Loucy (cell line): Measurements from ENCODE around the gene SLC25A26.

Source experiments
- H2AFZ ChIP-seq: fragments of 200-600 bp; sonication (generic); 2 replicates; pipeline ENCODE4 v1.6.0; 2016; ENCODE audit warnings: antibody characterized with exemption, mild to moderate bottlenecking, low read length, moderate library complexity
- H3F3A ChIP-seq: fragments of 200-600 bp; 2 replicates; pipeline ENCODE4 v1.6.0; 2016; ENCODE audit warnings: antibody characterized with exemption, low read depth, mild to moderate bottlenecking
- H3K27me3 ChIP-seq: fragments of 200-600 bp; sonication (generic); 2 replicates; pipeline ENCODE4 v1.6.1; 2014; ENCODE audit warnings: low read length, mild to moderate bottlenecking; ENCODE audit not compliant: insufficient read depth, poor library complexity, severe bottlenecking
- H3K36me3 ChIP-seq: fragments of 200-600 bp; sonication (generic); 2 replicates; pipeline ENCODE4 v1.6.1; 2016; ENCODE audit warnings: low read length; ENCODE audit not compliant: insufficient read depth
- H3K4me1 ChIP-seq: fragments of 200-600 bp; sonication (generic); 2 replicates; pipeline ENCODE4 v1.5.1; 2014; ENCODE audit warnings: low read length, mild to moderate bottlenecking; ENCODE audit not compliant: insufficient read depth, poor library complexity, severe bottlenecking
- H3K4me2 ChIP-seq: fragments of 200-600 bp; sonication (generic); 2 replicates; pipeline ENCODE4 v1.6.0; 2014; ENCODE audit warnings: antibody characterized with exemption, low read length, low read depth, mild to moderate bottlenecking; ENCODE audit not compliant: poor library complexity, severe bottlenecking
- H3K4me3 ChIP-seq: fragments of 200-600 bp; sonication (generic); 2 replicates; pipeline ENCODE4 v1.5.1; 2014; ENCODE audit warnings: low read length, mild to moderate bottlenecking, mixed read lengths; ENCODE audit not compliant: poor library complexity, severe bottlenecking
- H3K79me2 ChIP-seq: fragments of 200-600 bp; sonication (generic); 2 replicates; pipeline ENCODE4 v1.6.1; 2014; ENCODE audit warnings: low read length; ENCODE audit not compliant: insufficient read depth
- H3K9ac ChIP-seq: fragments of 200-600 bp; sonication (generic); 2 replicates; pipeline ENCODE4 v1.6.0; 2014; ENCODE audit warnings: mild to moderate bottlenecking, low read depth, low read length, moderate library complexity; ENCODE audit not compliant: poor library complexity, severe bottlenecking
- H3K9me2 ChIP-seq: fragments of 200-600 bp; sonication (generic); replicated peaks from 2 replicates; pipeline ENCODE4 v1.6.1; 2016; ENCODE audit warnings: low read depth, low read length, mixed read lengths
- H3K9me3 ChIP-seq: fragments of 200-600 bp; sonication (generic); 2 replicates; pipeline ENCODE4 v1.6.1; 2014; ENCODE audit warnings: mild to moderate bottlenecking, antibody characterized with exemption, low read length, low read depth; ENCODE audit not compliant: insufficient read depth
- H4K20me1 ChIP-seq: fragments of 200-600 bp; sonication (generic); 2 replicates; pipeline ENCODE4 v1.6.0; 2014; ENCODE audit warnings: antibody characterized with exemption, low read length, mild to moderate bottlenecking; ENCODE audit not compliant: insufficient read depth, poor library complexity, severe bottlenecking
- CTCF ChIP-seq: fragments of 200-600 bp; sonication (generic); conservative IDR thresholded peaks from 2 replicates; pipeline ENCODE4 v1.5.1; 2014; ENCODE audit warnings: mild to moderate bottlenecking, antibody characterized with exemption, low read length
- EZH2phosphoT487 ChIP-seq: fragments of 200-600 bp; IDR thresholded peaks from 2 replicates; pipeline ENCODE4 v1.6.1; 2018; ENCODE audit warnings: antibody characterized with exemption, mild to moderate bottlenecking, moderate library complexity, borderline replicate concordance

Gene SLC25A26

GRCh38 chr3:66260431-66260830 is 39.6 kb downstream of the SLC25A26 start:
- Histone ChIP-seq H3K9ac (no peak overlapping the region), H3K79me2 (no peaks in the 10 kb centered on the region; the same call in 1 of the 2 replicates), H3F3A (no peaks in the 10 kb centered on the region), H4K20me1 (no peaks in the 10 kb centered on the region), H3K9me3 (no peaks in the 10 kb centered on the region), H3K9me2 (no peaks in the 10 kb centered on the region), H3K27me3 (no peaks in the 10 kb centered on the region), H3K36me3 (peaks cover 12% of the 10 kb centered on the region; the same call in 1 of the 2 replicates), H2AFZ (no peak overlapping the region), H3K4me2 (no peak overlapping the region), H3K4me3 (no peak overlapping the region), H3K4me1 (no peaks in the 10 kb centered on the region)
- TF ChIP-seq EZH2phosphoT487, result no peak

- no peak overlapping the region for H3K9ac ChIP-seq
- no peak overlapping the region for H3K4me2 ChIP-seq
- peaks cover 16% of the 10 kb centered on the region; the same call in 1 of the 2 replicates for H3K36me3 ChIP-seq
- no peak for TF ChIP-seq EZH2phosphoT487
- no peak for TF ChIP-seq CTCF
- no peaks in the 10 kb centered on the region for H4K20me1 ChIP-seq
- no peaks in the 10 kb centered on the region for H3K9me3 ChIP-seq
- H3K9me2 ChIP-seq, result no peaks in the 10 kb centered on the region
- no peak overlapping the region for H3K4me3 ChIP-seq
- H3K79me2 ChIP-seq, result no peaks in the 10 kb centered on the region; the same call in 1 of the 2 replicates
- H3K4me1 ChIP-seq, result no peaks in the 10 kb centered on the region
- H3K27me3 ChIP-seq, result no peaks in the 10 kb centered on the region
- no peaks in the 10 kb centered on the region for H3F3A ChIP-seq
- no peak overlapping the region for H2AFZ ChIP-seq
These were observed 40.6 kb downstream of the SLC25A26 start for GRCh38 chr3:66261355-66261754.

- Histone ChIP-seq H3K9me2 (no peaks in the 10 kb centered on the region), H3K4me3 (no peak overlapping the region)
These were observed 44.8 kb downstream of the SLC25A26 start for GRCh38 chr3:66265649-66266048.

More at GRCh38 chr3:66265649-66266048, 44.8 kb downstream of the SLC25A26 start:
- no peak for TF ChIP-seq EZH2phosphoT487
- TF ChIP-seq CTCF, result no peak
- Histone ChIP-seq H3K9me3 (no peaks in the 10 kb centered on the region), H3K27me3 (no peaks in the 10 kb centered on the region), H4K20me1 (no peaks in the 10 kb centered on the region), H2AFZ (no peak overlapping the region), H3K79me2 (no peaks in the 10 kb centered on the region), H3K4me2 (no peak overlapping the region), H3K4me1 (peaks cover 8% of the 10 kb centered on the region), H3F3A (no peaks in the 10 kb centered on the region), H3K9ac (no peak overlapping the region), H3K36me3 (peaks cover 14% of the 10 kb centered on the region; the same call in 1 of the 2 replicates)
